Dedifferentiated amniotic fluid mesenchymal stem cell (primary cell): ENCODE results near the gene CAPN11.
"Not testable (repeated sequence)": the region's sequence is repeated elsewhere in the genome, so short reads cannot be mapped to it uniquely, and the experiment has no call there.

Source experiments
- DNase-seq: peaks from one replicate; pipeline ENCODE4 v3.0.0-alpha.2; 2016; ENCODE audit errors: extremely low spot score

CAPN11 gene

GRCh38 chr6:44131892-44132291, 26.7 kb upstream of the CAPN11 start:
- DNase-seq, result no peak

GRCh38 chr6:44132476-44132875, 26.1 kb upstream of the CAPN11 start:
- DNase-seq, result no peak

GRCh38 chr6:44133003-44133931, 25.4 kb upstream of the CAPN11 start:
- DNase-seq, result peak; percentile 64

GRCh38 chr6:44133981-44134711, 24.5 kb upstream of the CAPN11 start:
- DNase-seq, result no peak

GRCh38 chr6:44135173-44135758, 23.4 kb upstream of the CAPN11 start:
- no peak for DNase-seq

GRCh38 chr6:44135875-44136274, 22.7 kb upstream of the CAPN11 start:
- no peak for DNase-seq

GRCh38 chr6:44138717-44139350, 19.8 kb upstream of the CAPN11 start:
- DNase-seq, result no peak

GRCh38 chr6:44139351-44139743, 19.3 kb upstream of the CAPN11 start:
- no peak for DNase-seq

GRCh38 chr6:44142835-44143234, 15.8 kb upstream of the CAPN11 start:
- DNase-seq, result no peak

- no peak for DNase-seq
Measured at GRCh38 chr6:44143731-44144130, 14.9 kb upstream of the CAPN11 start.

GRCh38 chr6:44144536-44144935, 14.1 kb upstream of the CAPN11 start:
- DNase-seq, result not testable (repeated sequence)

GRCh38 chr6:44145839-44146238, 12.8 kb upstream of the CAPN11 start:
- no peak for DNase-seq

GRCh38 chr6:44146685-44147084, 11.9 kb upstream of the CAPN11 start:
- DNase-seq, result no peak

GRCh38 chr6:44147256-44147655, 11.4 kb upstream of the CAPN11 start:
- no peak for DNase-seq

- DNase-seq, result no peak
Measured at GRCh38 chr6:44148306-44148705, 10.3 kb upstream of the CAPN11 start.

- no peak for DNase-seq
Measured at GRCh38 chr6:44149369-44150012, 9.1 kb upstream of the CAPN11 start.

GRCh38 chr6:44150317-44150917, 8.2 kb upstream of the CAPN11 start:
- no peak for DNase-seq

GRCh38 chr6:44151348-44152108, 7.1 kb upstream of the CAPN11 start:
- DNase-seq, result no peak

- DNase-seq, result no peak
Measured at GRCh38 chr6:44152109-44152461, 6.5 kb upstream of the CAPN11 start.

- no peak for DNase-seq
Measured at GRCh38 chr6:44152533-44152932, 6.1 kb upstream of the CAPN11 start.

GRCh38 chr6:44154067-44154466, 4.6 kb upstream of the CAPN11 start:
- DNase-seq, result no peak
